CD4-positive, alpha-beta T cell treated with Interleukin-17A for 4 hours (primary cell): ENCODE data around the gene SMARCB1.

ENCODE experiments used
- DNase-seq: peaks from one replicate; pipeline ENCODE4 v3.0.0-alpha.2; 2020; ENCODE audit warnings: mixed read lengths

SMARCB1 gene

DNA sequence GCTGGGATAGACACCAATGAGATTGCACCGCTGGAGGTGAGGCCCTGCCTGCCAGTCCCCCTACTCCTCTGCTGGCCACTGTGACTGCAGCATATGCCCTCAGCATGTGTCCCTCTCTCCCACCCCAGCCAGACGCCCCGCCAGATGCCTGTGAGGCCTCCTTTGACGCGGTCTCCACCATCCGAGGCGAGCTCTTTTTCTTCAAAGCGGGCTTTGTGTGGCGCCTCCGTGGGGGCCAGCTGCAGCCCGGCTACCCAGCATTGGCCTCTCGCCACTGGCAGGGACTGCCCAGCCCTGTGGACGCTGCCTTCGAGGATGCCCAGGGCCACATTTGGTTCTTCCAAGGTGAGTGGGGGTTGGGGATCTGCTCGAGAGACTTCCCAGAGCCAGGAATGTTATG is 5.7 kb upstream of the SMARCB1 start:
- no peak for DNase-seq

GRCh38 chr22:23781511-23782183 is 5.1 kb upstream of the SMARCB1 start:
- no peak for DNase-seq

- DNase-seq: no peak
These were observed 4.5 kb upstream of the SMARCB1 start for GRCh38 chr22:23782252-23782651.

DNA sequence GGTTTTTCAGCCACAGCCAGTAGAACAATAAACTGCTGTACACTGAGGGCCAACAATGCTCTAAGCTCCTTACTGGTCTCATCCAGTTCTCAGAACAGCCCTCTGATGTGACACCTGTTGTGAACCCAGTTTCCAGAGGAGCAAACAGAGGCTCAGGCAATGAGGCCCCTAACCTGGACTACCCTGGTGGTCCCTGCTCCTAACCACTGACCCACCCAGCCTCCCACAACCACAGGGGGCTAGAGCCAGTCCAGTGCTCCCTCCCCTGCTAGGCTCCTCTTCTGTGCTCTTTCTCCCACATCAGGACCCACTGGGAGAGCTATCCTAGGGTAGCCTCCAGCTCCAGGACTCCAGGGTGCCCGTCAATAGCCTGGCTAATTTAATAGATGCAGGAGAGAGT is 4.1 kb upstream of the SMARCB1 start:
- DNase-seq: no peak

DNA sequence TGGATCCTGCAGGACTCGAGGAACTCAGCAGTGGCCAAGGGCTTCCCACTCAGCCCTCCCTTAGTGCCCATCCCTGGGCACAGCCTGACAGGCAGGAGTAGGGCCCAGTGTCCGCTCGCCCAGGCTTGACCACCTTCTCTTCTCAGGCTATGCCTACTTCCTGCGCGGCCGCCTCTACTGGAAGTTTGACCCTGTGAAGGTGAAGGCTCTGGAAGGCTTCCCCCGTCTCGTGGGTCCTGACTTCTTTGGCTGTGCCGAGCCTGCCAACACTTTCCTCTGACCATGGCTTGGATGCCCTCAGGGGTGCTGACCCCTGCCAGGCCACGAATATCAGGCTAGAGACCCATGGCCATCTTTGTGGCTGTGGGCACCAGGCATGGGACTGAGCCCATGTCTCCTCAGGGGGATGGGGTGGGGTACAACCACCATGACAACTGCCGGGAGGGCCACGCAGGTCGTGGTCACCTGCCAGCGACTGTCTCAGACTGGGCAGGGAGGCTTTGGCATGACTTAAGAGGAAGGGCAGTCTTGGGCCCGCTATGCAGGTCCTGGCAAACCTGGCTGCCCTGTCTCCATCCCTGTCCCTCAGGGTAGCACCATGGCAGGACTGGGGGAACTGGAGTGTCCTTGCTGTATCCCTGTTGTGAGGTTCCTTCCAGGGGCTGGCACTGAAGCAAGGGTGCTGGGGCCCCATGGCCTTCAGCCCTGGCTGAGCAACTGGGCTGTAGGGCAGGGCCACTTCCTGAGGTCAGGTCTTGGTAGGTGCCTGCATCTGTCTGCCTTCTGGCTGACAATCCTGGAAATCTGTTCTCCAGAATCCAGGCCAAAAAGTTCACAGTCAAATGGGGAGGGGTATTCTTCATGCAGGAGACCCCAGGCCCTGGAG is 3.3 kb upstream of the SMARCB1 start:
- DNase-seq: no peak

DNA sequence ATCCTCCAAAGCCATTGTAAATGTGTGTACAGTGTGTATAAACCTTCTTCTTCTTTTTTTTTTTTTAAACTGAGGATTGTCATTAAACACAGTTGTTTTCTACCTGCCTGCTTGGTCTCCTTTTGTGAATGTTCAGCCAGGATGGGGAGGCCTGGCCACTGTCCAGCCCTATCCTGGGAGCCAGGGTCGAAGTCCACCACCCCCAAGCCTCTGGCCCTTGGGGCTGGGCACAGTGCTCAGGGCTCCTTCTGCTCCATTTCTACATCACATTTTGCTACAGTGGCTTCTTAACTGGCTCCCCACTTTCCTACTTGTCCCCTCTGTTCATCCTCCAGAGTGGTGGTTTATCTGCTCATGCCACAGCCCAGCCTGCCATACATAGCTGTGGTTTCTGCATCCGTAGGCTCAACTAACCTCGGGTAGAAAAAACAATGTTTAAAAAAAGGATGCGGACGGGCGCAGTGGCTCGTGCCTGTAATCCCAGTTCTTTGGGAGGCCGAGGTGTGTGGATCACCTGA is 2.5 kb upstream of the SMARCB1 start:
- no peak for DNase-seq

DNA sequence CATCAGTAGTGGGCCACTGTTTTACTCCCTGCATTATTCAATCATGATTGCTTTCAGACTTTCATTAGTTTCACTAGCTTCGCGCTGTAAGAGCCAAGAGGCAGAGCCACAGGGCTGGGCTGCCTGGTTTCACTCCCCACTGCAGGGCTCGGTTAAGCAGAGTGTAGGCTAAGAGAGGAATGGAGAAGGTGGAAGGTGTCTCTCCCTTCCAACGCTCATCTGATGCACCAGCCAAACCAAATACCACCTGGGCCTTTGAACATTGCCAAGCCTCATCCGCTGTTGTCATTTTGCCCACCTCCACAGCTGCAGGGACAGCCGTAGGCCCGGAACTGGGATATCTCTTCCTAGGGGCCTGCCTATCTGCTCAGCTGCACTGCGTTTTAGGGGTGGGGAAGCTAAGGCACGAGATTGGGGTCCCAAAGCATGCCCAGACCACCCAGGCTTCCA is 480 bp upstream of the SMARCB1 start:
- DNase-seq: peak; percentile 40

GRCh38 chr22:23787600-23787896 is 782 bp downstream of the SMARCB1 start:
- DNase-seq: no peak

DNA sequence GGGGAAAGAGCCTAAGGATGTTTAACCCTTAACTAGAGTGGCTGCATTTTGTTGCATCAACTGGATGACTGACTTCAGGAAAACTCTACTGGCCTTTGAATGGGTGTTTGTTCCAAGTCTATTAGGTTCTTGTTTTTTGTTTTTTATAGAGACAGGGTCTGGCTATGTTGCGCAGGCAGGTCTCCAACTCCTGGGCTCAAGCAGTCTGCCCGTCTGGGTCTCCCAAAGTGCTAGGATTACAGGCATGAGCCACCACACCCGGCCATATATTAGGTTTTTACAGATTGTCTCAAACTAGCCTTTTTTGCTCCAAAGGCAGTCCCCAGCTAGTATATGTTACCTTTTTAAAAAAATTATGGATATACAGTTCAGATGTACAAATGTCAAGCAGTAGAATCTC is 1.1 kb downstream of the SMARCB1 start:
- DNase-seq: no peak

- no peak for DNase-seq
These were observed 2.4 kb downstream of the SMARCB1 start for GRCh38 chr22:23789121-23789520.

DNA sequence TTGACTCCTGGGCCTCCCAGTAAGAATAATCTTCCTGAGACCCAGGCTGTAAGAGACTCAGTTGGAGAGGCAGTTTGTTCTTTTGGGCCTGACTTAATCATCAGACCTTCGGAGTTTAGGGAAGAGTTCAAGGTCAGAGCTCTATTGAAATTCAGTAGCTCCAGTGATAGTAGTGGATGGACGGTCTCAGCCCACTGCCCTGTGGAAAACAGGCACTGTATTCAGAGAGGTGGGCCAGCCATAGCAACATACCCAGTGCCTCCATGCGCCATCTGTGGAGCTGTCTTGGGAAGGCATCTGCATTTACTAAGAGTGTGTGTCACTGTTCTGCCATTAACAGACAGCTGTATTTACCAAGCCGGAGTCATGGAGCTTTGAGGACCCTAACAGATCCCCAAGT is 2.9 kb downstream of the SMARCB1 start:
- no peak for DNase-seq

- DNase-seq: no peak
These were observed 4.3 kb downstream of the SMARCB1 start for GRCh38 chr22:23790819-23791737.

- DNase-seq: no peak
These were observed 5.2 kb downstream of the SMARCB1 start for GRCh38 chr22:23791738-23792645.

GRCh38 chr22:23793326-23793725 is 6.6 kb downstream of the SMARCB1 start:
- no peak for DNase-seq

DNA sequence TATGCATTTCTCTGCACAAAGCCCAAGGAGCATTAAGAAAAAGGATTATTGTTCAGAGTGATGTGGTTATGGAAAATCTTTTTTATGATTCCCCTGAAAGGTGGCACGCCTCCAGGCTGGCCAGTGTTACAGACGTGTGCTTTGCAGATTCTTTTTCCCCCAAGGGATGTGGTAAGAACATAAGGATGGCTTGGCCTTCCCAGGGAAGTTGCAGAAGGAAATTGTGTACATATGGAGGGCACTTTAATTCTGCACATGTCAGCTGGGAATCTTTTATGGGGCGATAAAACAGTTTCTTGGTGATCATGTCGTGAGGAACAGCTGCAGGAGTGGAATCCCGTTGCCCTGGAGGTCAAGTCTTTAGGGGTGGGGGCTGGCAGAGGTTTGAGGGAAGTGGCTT is 9.7 kb downstream of the SMARCB1 start:
- no peak for DNase-seq

GRCh38 chr22:23800297-23801237 is 13.8 kb downstream of the SMARCB1 start:
- DNase-seq: no peak

GRCh38 chr22:23801238-23801821 is 14.6 kb downstream of the SMARCB1 start:
- DNase-seq: no peak

DNA sequence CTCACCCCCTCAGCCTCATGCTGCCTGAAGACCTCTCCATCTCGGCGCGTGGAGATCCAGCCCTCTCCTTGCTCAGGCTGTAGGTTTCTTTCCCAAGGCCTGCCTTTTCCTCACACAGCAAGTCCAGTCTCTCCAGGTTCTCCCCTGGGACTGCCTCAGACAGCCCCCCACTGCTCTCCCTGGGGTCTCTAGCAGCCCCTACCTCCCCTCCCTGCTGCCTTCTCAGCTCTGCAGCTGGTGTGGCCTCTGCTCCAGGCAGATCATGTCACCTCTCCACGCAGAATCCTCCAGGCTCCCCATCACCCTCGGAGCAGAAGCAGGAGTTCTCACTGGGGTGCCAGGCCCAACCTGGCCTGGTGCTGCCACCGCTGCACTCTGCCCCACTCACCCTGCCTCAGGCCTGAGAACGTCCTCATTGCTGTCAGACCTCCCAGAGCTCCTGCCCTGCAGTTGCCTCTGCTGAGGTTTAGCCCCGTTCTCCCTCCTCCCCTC is 15.2 kb downstream of the SMARCB1 start:
- no peak for DNase-seq

GRCh38 chr22:23803001-23803819 is 16.4 kb downstream of the SMARCB1 start:
- no peak for DNase-seq
